ENCODE measurements around the gene HYAL3. TPM values are rescaled to one million over a fixed set of nuclear protein-coding genes. Genes with fewer than 3 reads are reported as not detected.

The HYAL3 gene
- total and polyA plus RNA-seq, 10 of the 15 experiments (the other 5 are each of a cell fraction or from before 2014, with no cell fraction given): 0.37 to 4.2 (median 2.8) TPM

DNA sequence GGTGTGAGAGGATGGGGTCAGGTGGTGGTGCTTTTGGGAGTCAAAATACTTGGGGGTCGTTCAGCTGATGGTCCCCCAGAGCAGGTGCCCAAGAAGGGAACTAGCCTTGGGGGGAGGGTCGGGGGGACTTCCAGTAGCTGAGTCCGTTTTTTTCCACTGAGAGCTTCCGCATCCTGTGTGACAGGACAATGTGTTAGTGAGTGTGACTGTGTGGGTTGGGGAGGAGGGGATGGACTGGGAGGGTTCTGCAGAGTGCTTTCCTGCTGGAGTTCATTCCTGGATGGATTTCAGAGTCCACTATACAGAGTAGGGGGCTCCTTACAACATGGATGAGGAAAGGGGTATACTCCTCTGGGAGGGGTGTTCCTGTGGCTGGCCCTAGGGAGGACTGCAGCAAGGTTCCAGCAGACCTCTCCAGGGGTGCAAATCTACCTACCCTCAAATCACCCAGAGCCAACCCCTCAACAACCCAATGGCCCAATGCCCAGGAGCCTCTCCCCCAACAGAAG is 23.9 kb upstream of the HYAL3 start:
- ChIA-PET POLR2A (interaction anchor here (0.7 to 2.0 kb wide), 3 partner anchors 11 to 18 kb away, joined by 3 to 8 read pairs (median 5); partner anchors contain the start of gene RASSF1), RAD21 (ENCODE audit: unreplicated experiment) (interaction anchor here (2.3 kb wide), 1 partner anchor 31 kb away, joined by 6 read pairs; the partner anchor contains the start of gene IFRD2), SMC1A (ENCODE audit: uncharacterized antibody, unreplicated experiment) (no interaction called here), CTCF (interaction anchor here (1.3 to 5.1 kb wide), 3 partner anchors 13 to 22 kb away, joined by 4 to 72 read pairs (median 11); partner anchors contain the start of genes RASSF1 and ZMYND10)
- no peak for ATAC-seq
- no peaks in the 10 kb centered on the region for H3K9me3 ChIP-seq (replicated peaks; ENCODE audit: control insufficient read depth, insufficient read depth, low read length)
- FAIRE-seq: no peak
- H3K27me3 ChIP-seq (replicated peaks in 1 of 2; ENCODE audit: control insufficient read depth in 2 of 2, insufficient read depth in 2 of 2, low read length in 1 of 2): no peaks in the 10 kb centered on the region
- H3K79me2 ChIP-seq (ENCODE audit: control insufficient read depth, insufficient read depth, low read length): peaks cover 19% of the 10 kb centered on the region
- no peak overlapping the region for H3K4me2 ChIP-seq (ENCODE audit: control insufficient read depth, insufficient read depth)
- H2AFZ ChIP-seq (ENCODE audit: control insufficient read depth, low read depth, low read length): no peak overlapping the region
- WGBS (ENCODE audit: insufficient coverage, insufficient replicate concordance, low lambda C conversion rate, missing lambda C conversion rate): 28% methylated on average over 4 of the region's 4 CpGs
- no peak overlapping the region for H3K27ac ChIP-seq (ENCODE audit: control insufficient read depth, insufficient read depth)
- H3K9ac ChIP-seq (ENCODE audit: control insufficient read depth, insufficient read depth, low read length): no peak overlapping the region
- no TSS peak for BruUV-seq (replicated peaks)
- in situ Hi-C loops (cut with MboI): no loop called here
- DNase-seq (ENCODE audit: low read depth, low spot score): no peak
- H4K20me1 ChIP-seq (ENCODE audit: control insufficient read depth, insufficient read depth): no peaks in the 10 kb centered on the region
- intact Hi-C loops (cut with micrococcal nuclease; ENCODE audit: unreplicated experiment): no loop called here
- H3K36me3 ChIP-seq (ENCODE audit: control insufficient read depth in 2 of 2, insufficient read depth in 2 of 2, low read length in 1 of 2): peaks cover 0 to 4% of the 10 kb centered on the region in 2 experiments; a peak in 1 of 4 replicates
- no peak overlapping the region for H3K4me3 ChIP-seq
- peaks cover 17% of the 10 kb centered on the region for H3K4me1 ChIP-seq (ENCODE audit: control insufficient read depth, insufficient read depth, low read length)
- TF ChIP-seq ATF7 (IDR thresholded peaks at IDR 0.05; ENCODE audit: low read depth) (no peak), SIX5 (IDR thresholded peaks at IDR 0.05; ENCODE audit: low read depth, low read length, severe bottlenecking) (no peak), SRF (IDR thresholded peaks at IDR 0.05; ENCODE audit: low read depth in 2 of 2, low read length in 2 of 2) (no peak), SREBF1 (IDR thresholded peaks at IDR 0.05; ENCODE audit: low read length) (no peak), RB1 (IDR thresholded peaks at IDR 0.05; ENCODE audit: borderline replicate concordance) (no peak), ZNF24 (IDR thresholded peaks at IDR 0.05) (no peak), NFYB (IDR thresholded peaks at IDR 0.05; ENCODE audit: insufficient read depth, low read depth, low read length) (no peak), KLF5 (IDR thresholded peaks at IDR 0.05; ENCODE audit: partially characterized antibody) (no peak), ZNF207 (IDR thresholded peaks at IDR 0.05; ENCODE audit: borderline replicate concordance) (no peak), IKZF2 (IDR thresholded peaks at IDR 0.05) (no peak), NR2C2 (IDR thresholded peaks at IDR 0.05; ENCODE audit: borderline replicate concordance, control insufficient read depth, insufficient read length, low read depth) (no peak), ZNF217 (IDR thresholded peaks at IDR 0.05) (no peak)
- TF ChIP-seq, protein P1, sequence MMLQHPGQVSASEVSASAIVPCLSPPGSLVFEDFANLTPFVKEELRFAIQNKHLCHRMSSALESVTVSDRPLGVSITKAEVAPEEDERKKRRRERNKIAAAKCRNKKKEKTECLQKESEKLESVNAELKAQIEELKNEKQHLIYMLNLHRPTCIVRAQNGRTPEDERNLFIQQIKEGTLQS (IDR thresholded peaks at IDR 0.05; ENCODE audit: borderline replicate concordance, extremely low read depth, low read depth, low read length): no peak
- TF ChIP-seq, protein P2, sequence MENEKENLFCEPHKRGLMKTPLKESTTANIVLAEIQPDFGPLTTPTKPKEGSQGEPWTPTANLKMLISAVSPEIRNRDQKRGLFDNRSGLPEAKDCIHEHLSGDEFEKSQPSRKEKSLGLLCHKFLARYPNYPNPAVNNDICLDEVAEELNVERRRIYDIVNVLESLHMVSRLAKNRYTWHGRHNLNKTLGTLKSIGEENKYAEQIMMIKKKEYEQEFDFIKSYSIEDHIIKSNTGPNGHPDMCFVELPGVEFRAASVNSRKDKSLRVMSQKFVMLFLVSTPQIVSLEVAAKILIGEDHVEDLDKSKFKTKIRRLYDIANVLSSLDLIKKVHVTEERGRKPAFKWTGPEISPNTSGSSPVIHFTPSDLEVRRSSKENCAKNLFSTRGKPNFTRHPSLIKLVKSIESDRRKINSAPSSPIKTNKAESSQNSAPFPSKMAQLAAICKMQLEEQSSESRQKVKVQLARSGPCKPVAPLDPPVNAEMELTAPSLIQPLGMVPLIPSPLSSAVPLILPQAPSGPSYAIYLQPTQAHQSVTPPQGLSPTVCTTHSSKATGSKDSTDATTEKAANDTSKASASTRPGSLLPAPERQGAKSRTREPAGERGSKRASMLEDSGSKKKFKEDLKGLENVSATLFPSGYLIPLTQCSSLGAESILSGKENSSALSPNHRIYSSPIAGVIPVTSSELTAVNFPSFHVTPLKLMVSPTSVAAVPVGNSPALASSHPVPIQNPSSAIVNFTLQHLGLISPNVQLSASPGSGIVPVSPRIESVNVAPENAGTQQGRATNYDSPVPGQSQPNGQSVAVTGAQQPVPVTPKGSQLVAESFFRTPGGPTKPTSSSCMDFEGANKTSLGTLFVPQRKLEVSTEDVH (IDR thresholded peaks at IDR 0.05; ENCODE audit: low read depth, partially characterized antibody): no peak
- TF ChIP-seq, protein P3, sequence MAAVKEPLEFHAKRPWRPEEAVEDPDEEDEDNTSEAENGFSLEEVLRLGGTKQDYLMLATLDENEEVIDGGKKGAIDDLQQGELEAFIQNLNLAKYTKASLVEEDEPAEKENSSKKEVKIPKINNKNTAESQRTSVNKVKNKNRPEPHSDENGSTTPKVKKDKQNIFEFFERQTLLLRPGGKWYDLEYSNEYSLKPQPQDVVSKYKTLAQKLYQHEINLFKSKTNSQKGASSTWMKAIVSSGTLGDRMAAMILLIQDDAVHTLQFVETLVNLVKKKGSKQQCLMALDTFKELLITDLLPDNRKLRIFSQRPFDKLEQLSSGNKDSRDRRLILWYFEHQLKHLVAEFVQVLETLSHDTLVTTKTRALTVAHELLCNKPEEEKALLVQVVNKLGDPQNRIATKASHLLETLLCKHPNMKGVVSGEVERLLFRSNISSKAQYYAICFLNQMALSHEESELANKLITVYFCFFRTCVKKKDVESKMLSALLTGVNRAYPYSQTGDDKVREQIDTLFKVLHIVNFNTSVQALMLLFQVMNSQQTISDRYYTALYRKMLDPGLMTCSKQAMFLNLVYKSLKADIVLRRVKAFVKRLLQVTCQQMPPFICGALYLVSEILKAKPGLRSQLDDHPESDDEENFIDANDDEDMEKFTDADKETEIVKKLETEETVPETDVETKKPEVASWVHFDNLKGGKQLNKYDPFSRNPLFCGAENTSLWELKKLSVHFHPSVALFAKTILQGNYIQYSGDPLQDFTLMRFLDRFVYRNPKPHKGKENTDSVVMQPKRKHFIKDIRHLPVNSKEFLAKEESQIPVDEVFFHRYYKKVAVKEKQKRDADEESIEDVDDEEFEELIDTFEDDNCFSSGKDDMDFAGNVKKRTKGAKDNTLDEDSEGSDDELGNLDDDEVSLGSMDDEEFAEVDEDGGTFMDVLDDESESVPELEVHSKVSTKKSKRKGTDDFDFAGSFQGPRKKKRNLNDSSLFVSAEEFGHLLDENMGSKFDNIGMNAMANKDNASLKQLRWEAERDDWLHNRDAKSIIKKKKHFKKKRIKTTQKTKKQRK (IDR thresholded peaks at IDR 0.05; ENCODE audit: low read depth, low read length): no peak
- TF ChIP-seq, protein P4, sequence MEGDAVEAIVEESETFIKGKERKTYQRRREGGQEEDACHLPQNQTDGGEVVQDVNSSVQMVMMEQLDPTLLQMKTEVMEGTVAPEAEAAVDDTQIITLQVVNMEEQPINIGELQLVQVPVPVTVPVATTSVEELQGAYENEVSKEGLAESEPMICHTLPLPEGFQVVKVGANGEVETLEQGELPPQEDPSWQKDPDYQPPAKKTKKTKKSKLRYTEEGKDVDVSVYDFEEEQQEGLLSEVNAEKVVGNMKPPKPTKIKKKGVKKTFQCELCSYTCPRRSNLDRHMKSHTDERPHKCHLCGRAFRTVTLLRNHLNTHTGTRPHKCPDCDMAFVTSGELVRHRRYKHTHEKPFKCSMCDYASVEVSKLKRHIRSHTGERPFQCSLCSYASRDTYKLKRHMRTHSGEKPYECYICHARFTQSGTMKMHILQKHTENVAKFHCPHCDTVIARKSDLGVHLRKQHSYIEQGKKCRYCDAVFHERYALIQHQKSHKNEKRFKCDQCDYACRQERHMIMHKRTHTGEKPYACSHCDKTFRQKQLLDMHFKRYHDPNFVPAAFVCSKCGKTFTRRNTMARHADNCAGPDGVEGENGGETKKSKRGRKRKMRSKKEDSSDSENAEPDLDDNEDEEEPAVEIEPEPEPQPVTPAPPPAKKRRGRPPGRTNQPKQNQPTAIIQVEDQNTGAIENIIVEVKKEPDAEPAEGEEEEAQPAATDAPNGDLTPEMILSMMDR (IDR thresholded peaks at IDR 0.05 in 2 of 3, conservative IDR thresholded peaks at IDR 0.05 in 1 of 3; ENCODE audit: control insufficient read depth in 2 of 3, extremely low read depth in 1 of 3, insufficient read depth in 1 of 3, low read depth in 3 of 3, low read length in 3 of 3): no peak

Data from GM12878 (cell line).